ENCODE data around the gene HMGB2.

- no peak for TF ChIP-seq POLR2AphosphoS5 (IDR thresholded peaks at IDR 0.05)
- TF ChIP-seq, protein P1, sequence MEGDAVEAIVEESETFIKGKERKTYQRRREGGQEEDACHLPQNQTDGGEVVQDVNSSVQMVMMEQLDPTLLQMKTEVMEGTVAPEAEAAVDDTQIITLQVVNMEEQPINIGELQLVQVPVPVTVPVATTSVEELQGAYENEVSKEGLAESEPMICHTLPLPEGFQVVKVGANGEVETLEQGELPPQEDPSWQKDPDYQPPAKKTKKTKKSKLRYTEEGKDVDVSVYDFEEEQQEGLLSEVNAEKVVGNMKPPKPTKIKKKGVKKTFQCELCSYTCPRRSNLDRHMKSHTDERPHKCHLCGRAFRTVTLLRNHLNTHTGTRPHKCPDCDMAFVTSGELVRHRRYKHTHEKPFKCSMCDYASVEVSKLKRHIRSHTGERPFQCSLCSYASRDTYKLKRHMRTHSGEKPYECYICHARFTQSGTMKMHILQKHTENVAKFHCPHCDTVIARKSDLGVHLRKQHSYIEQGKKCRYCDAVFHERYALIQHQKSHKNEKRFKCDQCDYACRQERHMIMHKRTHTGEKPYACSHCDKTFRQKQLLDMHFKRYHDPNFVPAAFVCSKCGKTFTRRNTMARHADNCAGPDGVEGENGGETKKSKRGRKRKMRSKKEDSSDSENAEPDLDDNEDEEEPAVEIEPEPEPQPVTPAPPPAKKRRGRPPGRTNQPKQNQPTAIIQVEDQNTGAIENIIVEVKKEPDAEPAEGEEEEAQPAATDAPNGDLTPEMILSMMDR (IDR thresholded peaks at IDR 0.05), result no peak
These were observed 11.9 kb upstream of the HMGB2 start for GRCh38 chr4:173346074-173346473.

All from transverse colon (tissue), 4 donors.